Heart left ventricle (tissue), 16 donors: ENCODE results near the gene DUSP7. TPM values are rescaled to one million over a fixed set of nuclear protein-coding genes. Genes with fewer than 3 reads are reported as not detected.
"Not testable (repeated sequence)": the region's sequence is repeated elsewhere in the genome, so short reads cannot be mapped to it uniquely, and the experiment has no call there.

Experiments
- ATAC-seq, 4 donors: fragments of 200-7000 bp; cut with Tn5 transposase; one replicate each; pipeline ENCODE4 v1.9.1; 2020 to 2022; ENCODE audit warnings: moderate library complexity in 4 of 4, mild to moderate bottlenecking in 3 of 4, moderate number of reproducible peaks in 1 of 4
- DNase-seq, 5 donors: peaks; one replicate each; pipeline ENCODE4 v3.0.0-alpha.2; 2020
- H3K27ac ChIP-seq, 12 donors: fragments of 200-600 bp; sonication (generic) in 4 of 12; one replicate each; pipeline versions ENCODE4 v1.5.0 to v1.8.0; 2016 to 2022; ENCODE audit warnings: mild to moderate bottlenecking in 2 of 12
- H3K27me3 ChIP-seq, 9 donors: fragments of 200-600 bp; sonication (generic) in 2 of 9; one replicate each; pipeline versions ENCODE4 v1.5.1 to v1.8.0; 2016 to 2022; ENCODE audit warnings: mild to moderate bottlenecking in 3 of 9
- H3K36me3 ChIP-seq, 9 donors: fragments of 200-600 bp; sonication (generic) in 2 of 9; one replicate each; pipeline versions ENCODE4 v1.5.0 to v1.8.0; 2018 to 2022; ENCODE audit warnings: mild to moderate bottlenecking in 2 of 9
- H3K4me1 ChIP-seq, 12 donors: fragments of 200-600 bp; sonication (generic) in 4 of 12; one replicate each; pipeline versions ENCODE4 v1.5.0 to v1.8.0; 2016 to 2022; ENCODE audit warnings: mild to moderate bottlenecking in 3 of 12
- H3K4me3 ChIP-seq, 12 donors: fragments of 200-600 bp; sonication (generic) in 4 of 12; one replicate each; pipeline versions ENCODE4 v1.5.0 to v1.8.0; 2017 to 2022; ENCODE audit warnings: mild to moderate bottlenecking in 9 of 12, moderate library complexity in 4 of 12
- H3K9me3 ChIP-seq, 12 donors: fragments of 200-600 bp; sonication (generic) in 4 of 12; one replicate each; pipeline versions ENCODE4 v1.5.0 to v1.8.0; 2016 to 2022; ENCODE audit warnings: mild to moderate bottlenecking in 1 of 12
- POLR2A ChIP-seq, 2 donors: fragments of 450-650 bp; IDR thresholded peaks; one replicate each; pipeline ENCODE4 v1.6.1; 2017; ENCODE audit warnings: antibody characterized with exemption in 2 of 2, mild to moderate bottlenecking in 2 of 2, moderate library complexity in 2 of 2
- WGBS, 4 donors: extraction: QIAGEN DNeasy Blood & Tissue Kit in 2 of 4; methylation state at CpG; one replicate each; pipeline versions ENCODE4 v1.1.5 to v1.1.7; 2013 to 2018; 5-methylcytosine and 5-hydroxymethylcytosine counted together
- intact Hi-C, 10 donors: fragments of 100-400 bp; cut with DNase I; formaldehyde crosslinking; loops; one replicate each; pipeline versions ENCODE4 v1.11.1 to v1.14.2; 2022
- polyA plus RNA-seq, 2 donors: library from polyadenylated mRNA; stranded (reverse); fragments of 200-250 nt; gene quantifications; one replicate each; pipeline ENCODE4 v1.2.3, GENCODE V29; 2013
- total RNA-seq, 9 donors: library from RNA; depleted of rRNA in 2 of 9; stranded (reverse); fragments of >200 nt in 2 of 9; fragmentation: NEBNext Ultra II Directional in 3 of 9; extraction: Animal tissue kit (Norgen Biotek cat#: 25700) in 3 of 9; gene quantifications; one replicate each; pipeline versions ENCODE4 v1.1.0 to v1.2.4, GENCODE V29; 2016 to 2023
- TF ChIP-seq, protein P1 (sequence below), 12 donors: fragments of 200-600 bp; sonication (generic) in 4 of 12; IDR thresholded peaks; one replicate each; pipeline versions ENCODE4 v1.5.0 to v1.8.0; 2018 to 2022; ENCODE audit warnings: antibody characterized with exemption in 12 of 12, mild to moderate bottlenecking in 5 of 12
- donor health status: ischemic (EF 13 %, LVEDD 7.1; RV severe dilation, severe dysfunction).
- donor health status: healthy with polysubstance abuse.
- donor health status: DM: no; HTN: yes; CAD: no.
- donor health status: DM: no; HTN: no; CAD: no.
- donor health status: ischemic (EF 25% LVEDD 6.9; RV normal size, moderate dysfunction).
- donor health status: ischemic (EF 25% LVEDD 5.7; RV mildly dilated, moderate dysfunction).
- donor health status: healthy.
- donor health status: DM: yes; HTN: yes; CAD: no.
- donor health status: ischemic (EF 35%, LVEDD 5.7; RV mildly dilated, moderate dysfunction).
- donor health status: nonischemic (EF 11% LVEDD 7.7; RV severe dilation, severe dysfunction).
- donor health status: DM: yes; HTN: yes; CAD: no.
- donor health status: PGD.
- donor health status: ischemic (EF 29% LVEDD 5.4; RV normal size, mild dysfunction).
- donor health status: nonischemic (EF 23%, LVEDD 6.1; RV moderate dilation, normal function).

The DUSP7 gene
- total and polyA plus RNA-seq, 11 donors, result 9.2 to 33.2 (median 20.7) TPM

DNA sequence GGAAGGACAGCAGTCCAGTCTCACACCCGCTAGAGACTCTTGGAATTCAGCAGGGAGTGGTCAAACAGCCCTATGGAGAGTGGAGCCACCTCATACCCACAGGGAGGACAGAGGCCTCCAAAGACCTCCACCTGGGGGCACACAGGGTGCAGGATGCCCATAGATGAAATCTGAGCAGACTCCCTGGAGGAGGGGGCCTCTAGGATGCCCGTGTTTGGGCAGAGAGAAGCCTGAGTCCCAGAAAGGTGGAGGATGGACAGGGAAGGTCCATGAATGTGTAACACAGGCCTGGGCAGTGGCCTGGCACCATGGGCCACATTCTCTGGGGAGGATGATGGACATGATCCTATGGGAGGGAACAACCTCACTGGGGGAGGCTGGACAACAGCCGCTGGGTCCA lies 21.7 kb downstream of the DUSP7 start:
- no peak for TF ChIP-seq POLR2A (IDR thresholded peaks at IDR 0.05)
- TF ChIP-seq, protein P1, sequence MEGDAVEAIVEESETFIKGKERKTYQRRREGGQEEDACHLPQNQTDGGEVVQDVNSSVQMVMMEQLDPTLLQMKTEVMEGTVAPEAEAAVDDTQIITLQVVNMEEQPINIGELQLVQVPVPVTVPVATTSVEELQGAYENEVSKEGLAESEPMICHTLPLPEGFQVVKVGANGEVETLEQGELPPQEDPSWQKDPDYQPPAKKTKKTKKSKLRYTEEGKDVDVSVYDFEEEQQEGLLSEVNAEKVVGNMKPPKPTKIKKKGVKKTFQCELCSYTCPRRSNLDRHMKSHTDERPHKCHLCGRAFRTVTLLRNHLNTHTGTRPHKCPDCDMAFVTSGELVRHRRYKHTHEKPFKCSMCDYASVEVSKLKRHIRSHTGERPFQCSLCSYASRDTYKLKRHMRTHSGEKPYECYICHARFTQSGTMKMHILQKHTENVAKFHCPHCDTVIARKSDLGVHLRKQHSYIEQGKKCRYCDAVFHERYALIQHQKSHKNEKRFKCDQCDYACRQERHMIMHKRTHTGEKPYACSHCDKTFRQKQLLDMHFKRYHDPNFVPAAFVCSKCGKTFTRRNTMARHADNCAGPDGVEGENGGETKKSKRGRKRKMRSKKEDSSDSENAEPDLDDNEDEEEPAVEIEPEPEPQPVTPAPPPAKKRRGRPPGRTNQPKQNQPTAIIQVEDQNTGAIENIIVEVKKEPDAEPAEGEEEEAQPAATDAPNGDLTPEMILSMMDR (IDR thresholded peaks at IDR 0.05), result no peak
- H3K4me3 ChIP-seq, result no peak overlapping the region
- H3K27ac ChIP-seq, result no peak overlapping the region
- peaks cover 0 to 24% (median 8%) of the 10 kb centered on the region in 12 donors for H3K4me1 ChIP-seq
- ATAC-seq, result no peak
- no peaks in the 10 kb centered on the region for H3K36me3 ChIP-seq
- no peak for DNase-seq
- 88 to 96% (median 92%) methylated on average over 2 to 3 of the region's 3 CpGs for whole genome bisulfite sequencing, 4 donors
- no peaks in the 10 kb centered on the region for H3K9me3 ChIP-seq
- intact Hi-C loops, result no loop called here
- no peaks in the 10 kb centered on the region for H3K27me3 ChIP-seq

DNA sequence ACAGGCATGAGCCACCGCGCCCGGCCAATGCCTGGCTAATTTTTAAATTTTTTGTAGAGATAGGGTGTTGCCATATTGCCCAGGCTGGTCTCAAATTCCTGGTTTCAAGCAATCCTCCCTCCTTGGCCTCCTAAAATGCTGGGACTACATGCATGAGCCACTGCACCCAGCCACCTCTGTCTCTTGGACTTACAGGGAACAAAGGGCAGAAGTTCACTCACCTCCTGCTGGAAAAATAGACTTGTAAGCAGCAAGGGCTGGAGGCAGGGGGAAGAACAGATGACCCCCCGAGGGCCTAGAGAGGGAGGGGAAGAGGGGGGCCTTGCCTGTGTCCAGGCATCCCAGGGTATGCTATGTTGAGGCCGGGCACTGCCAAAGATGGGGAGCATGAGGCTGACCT lies 22.2 kb downstream of the DUSP7 start:
- WGBS, 4 donors, result 80 to 93% (median 92%) methylated on average over 5 of the region's 5 CpGs
- ATAC-seq (no peak), DNase-seq (no peak)
- TF ChIP-seq, protein P1 (IDR thresholded peaks at IDR 0.05), result no peak
- no peak for TF ChIP-seq POLR2A (IDR thresholded peaks at IDR 0.05)
- H3K36me3 ChIP-seq, result no peaks in the 10 kb centered on the region
- peaks cover 0 to 24% (median 6%) of the 10 kb centered on the region in 12 donors for H3K4me1 ChIP-seq
- no peak overlapping the region for H3K27ac ChIP-seq
- no peak overlapping the region for H3K4me3 ChIP-seq
- no peaks in the 10 kb centered on the region for H3K9me3 ChIP-seq
- no peaks in the 10 kb centered on the region for H3K27me3 ChIP-seq
- intact Hi-C loops, result no loop called here

GRCh38 chr3:52033748-52034147 lies 22.6 kb downstream of the DUSP7 start:
- H3K9me3 ChIP-seq, H3K27ac ChIP-seq, DNase-seq, ATAC-seq, H3K36me3 ChIP-seq, intact Hi-C loops, H3K27me3 ChIP-seq, H3K4me3 ChIP-seq: not testable (repeated sequence)
- peaks cover 0 to 24% (median 8%) of the 10 kb centered on the region in 12 donors for H3K4me1 ChIP-seq
- WGBS, 4 donors, result 86 to 97% (median 94%) methylated on average over 6 of the region's 6 CpGs

DNA sequence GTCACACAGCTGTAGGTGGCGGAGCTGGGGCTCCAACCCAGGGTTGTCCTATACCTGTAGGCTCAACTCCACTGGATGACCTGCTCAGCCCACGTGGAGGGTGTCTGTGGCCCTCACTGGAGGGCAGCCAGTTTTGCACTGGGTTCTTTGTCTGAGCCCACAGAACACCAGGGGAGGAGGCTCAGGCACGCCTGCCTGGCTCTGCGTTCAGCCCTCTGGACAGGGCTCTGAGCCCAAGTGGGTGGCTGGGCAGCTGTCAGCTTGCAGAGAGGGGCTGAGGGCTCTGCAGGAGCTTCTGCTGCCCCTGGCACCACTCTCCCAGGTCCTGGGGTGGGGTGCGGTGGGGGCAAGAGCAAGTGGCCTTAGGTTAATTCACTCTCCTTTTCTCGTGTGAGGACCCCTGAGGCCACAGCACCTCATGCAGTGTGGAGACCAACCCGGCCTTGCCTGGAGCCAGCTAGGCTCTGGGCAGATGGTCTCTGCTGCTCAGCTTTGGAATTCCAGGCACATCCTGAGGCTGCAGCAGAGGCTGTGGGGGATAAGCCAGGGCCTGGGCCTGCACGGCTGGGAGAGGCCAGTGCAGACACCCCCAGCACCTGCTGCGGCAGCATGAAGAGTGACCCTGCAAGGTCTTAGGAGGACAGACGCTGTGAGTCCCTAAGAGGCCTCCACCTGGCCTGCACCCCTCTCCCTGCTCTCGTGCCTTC lies 23.5 kb downstream of the DUSP7 start:
- TF ChIP-seq POLR2A (IDR thresholded peaks at IDR 0.05), result no peak
- TF ChIP-seq, protein P1 (IDR thresholded peaks at IDR 0.05), result no peak
- Histone ChIP-seq H3K27ac (peak overlapping the region in 3 of 12 donors; percentile 5 to 49 (median 27)), H3K9me3 (no peaks in the 10 kb centered on the region), H3K4me3 (no peak overlapping the region), H3K36me3 (no peaks in the 10 kb centered on the region), H3K4me1 (peaks cover 0 to 30% (median 12%) of the 10 kb centered on the region in 12 donors), H3K27me3 (no peaks in the 10 kb centered on the region)
- ATAC-seq (peak in 2 of 4 donors; percentile 7 to 16), DNase-seq (peak in 1 of 5 donors; percentile 11)
- intact Hi-C loops, result no loop called here
- WGBS, 4 donors, result 70 to 86% (median 77%) methylated on average over 10 to 11 of the region's 11 CpGs
